Stimulated activated CD4-positive, alpha-beta T cell treated with anti-CD3 and anti-CD28 coated beads, Interleukin-12 subunit alpha, Interleukin-12 subunit beta, amount 100 ng/mL, for 24 hours (primary cell): ENCODE results near the gene MFSD6L.
"Not testable (repeated sequence)": the region's sequence is repeated elsewhere in the genome, so short reads cannot be mapped to it uniquely, and the experiment has no call there.

Experiments used
- DNase-seq, 2 experiments: peaks; one replicate each; pipeline ENCODE4 v3.0.0-alpha.2; 2020; ENCODE audit warnings: low read depth in 2 of 2

Gene MFSD6L

DNA sequence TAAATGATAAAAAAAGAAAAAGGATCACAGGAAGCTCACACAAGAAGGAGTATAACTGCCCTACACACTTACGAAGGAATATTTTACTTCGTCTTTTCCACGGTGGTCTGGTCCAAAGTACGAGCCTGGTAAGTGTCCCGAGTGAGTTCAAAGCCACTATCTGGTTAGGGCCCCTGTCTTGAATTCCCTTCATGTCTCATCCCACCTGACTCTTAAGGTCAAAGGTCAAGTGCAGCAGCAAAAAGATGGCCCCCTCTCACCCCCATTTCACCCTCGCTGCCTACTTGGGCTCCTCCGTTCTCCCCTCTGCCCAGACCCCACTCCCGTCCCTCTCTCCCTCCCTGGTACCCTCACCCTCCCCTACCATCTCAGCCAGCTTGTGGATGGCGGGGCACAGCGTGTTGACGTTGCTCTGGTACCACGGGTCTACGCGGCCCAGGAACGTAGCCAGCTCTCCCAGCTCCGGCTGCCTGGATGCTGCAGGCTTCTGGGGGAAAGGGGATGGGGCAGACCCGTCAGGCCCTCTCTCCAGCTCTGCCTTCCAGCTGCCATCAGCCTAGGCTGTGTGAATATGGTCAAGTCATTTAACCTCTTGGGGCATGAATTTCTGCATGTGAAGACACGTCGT is 27.8 kb upstream of the MFSD6L start:
- DNase-seq, result no peak

DNA sequence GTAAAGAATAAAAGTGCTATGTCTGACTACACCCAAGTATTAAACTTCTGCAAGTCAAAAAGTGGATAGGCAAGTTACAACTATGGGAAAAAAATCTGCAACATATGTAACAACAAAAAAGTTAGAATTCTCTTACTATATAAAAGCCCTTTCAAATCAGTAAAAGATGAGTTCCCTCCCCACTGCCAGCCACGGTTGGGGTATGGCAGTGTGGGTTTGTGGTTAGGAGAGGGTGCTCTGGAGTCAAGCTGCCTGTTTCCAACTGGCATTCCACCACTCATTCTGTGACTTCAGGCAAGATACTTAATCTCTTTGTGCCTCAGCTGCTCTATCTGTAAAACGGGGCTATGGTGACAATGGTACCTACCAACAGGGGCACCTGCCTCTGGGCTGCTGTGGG is 26.6 kb upstream of the MFSD6L start:
- no peak for DNase-seq

DNA sequence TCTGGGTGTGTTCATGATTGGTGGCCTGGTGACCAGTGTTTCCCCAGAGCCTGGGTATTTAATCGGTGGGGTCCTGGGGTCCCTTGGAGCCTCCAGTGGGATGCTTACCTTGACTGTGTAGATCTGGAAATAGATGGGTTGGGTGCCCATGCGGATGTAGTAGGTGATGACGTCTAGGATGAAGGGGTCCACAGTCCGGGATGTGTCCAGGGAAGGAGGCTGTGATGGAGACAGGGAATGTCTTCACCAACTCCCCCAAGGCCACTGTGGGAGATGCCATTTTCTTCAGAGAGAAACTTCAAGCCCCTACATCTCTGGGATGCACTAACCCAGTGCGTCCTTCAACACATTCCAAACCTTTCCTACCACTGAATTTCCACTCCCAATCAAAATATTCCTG is 24.1 kb upstream of the MFSD6L start:
- no peak for DNase-seq

DNA sequence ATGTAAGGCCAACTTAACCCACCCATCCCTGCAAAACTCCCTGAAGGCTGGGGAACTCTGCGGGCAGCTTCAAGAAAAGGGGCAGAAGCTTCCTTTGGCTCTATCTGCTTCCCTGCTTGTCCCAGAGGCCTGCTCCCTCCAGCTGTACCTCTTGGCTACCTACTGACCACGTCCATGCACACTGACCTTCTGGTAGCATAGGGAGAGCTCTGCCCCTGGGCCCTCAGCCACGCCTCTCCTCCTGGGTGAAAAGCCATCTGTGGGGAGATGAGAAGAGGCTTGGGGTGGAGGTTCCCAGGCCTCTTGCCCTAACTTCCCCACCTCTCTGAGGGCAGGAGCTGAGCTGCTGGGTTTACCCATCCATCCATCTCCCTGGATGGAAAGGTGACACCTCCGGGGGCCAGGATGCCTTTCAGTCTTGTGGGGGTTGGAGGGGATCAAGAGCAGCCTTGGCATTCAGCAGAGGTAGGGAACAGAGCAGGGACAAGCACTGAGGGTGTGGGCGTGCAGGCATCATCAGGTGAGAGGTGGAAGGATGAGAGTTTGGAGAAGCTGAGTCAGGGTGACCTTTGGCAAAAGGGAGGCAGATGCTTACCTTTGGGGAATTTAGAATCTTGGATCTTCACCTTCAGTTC is 23.4 kb upstream of the MFSD6L start:
- DNase-seq, result no peak

DNA sequence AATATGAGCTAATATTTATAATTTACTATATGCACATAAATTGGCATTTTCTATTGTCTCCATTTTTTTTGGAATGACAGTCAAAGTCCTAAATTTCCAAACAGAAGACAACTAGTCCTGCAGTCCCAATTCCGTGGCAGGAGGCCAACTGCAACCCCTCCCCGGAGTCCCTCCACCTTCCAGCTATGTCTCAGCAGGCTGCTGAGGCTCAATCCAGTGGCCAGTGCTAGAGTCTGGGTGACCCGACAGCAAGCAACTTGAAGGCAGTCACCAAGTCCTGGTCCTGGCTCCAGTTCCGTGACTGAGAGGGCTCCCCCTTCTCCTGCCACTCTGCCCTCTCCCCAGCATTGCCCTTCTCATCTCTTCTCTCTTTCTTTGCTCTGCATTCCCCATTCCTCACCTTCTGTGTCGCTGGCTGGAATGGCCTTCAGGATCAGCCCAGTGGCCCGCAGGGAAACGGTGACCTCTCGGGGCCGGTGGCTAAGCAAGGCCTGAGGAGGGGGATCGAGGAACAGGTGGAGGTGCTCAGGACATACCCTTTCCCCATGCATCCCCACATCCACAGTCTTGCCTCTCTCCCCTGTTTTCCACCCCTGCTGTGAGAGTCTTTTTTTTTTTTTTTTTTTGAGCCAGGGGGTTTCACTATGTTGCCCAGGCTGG is 22.4 kb upstream of the MFSD6L start:
- no peak for DNase-seq

DNA sequence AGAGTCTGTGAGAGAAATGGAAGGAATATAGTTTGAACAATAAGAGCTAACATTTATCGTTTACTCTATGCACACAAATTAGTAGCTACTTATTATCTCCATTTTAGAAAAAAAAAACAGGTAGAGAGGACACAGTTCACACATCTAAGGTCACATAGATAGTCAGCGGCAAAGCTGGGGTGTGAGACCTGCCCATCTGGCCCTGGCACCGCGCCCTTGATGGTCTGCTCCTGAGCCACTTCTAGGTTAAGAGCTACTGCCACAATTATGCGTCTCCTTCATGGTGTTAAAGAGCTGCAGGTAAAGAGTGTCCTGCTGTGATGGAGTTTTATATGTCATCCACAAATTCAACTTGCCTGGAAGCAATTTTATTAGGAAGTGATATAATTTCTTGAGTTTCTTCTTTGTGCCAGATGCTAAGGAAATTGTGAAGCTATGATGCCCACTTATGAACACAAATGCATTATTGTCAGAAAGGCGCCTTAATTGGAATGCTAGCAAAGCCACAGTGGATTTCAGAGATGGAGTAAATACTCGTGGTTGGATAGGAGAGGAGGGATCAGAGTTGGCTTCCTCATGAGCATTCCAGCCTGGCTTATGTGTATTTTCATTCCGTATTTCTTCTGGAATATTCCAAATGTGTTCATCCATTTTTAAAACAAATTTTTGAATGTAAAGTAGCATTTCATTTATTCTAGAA is 21.3 kb upstream of the MFSD6L start:
- no peak for DNase-seq

DNA sequence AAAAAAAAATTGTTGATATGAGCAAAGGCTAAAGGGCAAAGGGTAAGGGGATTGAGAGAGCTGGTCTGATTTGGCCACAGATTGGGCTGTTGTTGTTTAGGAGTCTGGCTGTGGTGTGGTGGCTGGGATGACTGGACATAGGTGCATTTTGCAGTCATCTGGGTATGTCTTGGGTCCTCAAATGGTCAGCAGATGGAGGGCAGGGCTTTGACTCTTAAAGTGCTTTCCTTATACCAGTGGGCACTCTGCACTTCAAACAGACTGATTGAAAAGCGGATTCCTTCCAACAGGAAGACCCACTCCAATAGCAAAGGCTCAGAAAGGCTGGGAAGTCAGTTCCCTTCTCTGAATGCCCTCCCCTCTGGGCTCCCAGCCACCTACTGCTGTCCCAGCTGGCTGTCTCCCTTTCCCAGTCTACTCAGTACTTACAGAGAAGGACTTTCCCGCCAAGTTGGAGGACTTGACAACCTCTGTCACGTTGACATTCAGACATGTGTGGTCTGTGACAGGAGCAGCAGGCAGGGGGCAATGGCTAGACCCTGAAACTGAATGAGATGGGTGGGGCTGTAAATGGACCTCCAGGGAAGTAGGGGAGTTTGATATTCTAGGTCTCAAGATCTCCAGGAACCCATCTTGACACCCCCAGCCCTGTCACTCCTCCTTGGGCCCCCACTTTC is 19.6 kb upstream of the MFSD6L start:
- DNase-seq, result no peak

DNA sequence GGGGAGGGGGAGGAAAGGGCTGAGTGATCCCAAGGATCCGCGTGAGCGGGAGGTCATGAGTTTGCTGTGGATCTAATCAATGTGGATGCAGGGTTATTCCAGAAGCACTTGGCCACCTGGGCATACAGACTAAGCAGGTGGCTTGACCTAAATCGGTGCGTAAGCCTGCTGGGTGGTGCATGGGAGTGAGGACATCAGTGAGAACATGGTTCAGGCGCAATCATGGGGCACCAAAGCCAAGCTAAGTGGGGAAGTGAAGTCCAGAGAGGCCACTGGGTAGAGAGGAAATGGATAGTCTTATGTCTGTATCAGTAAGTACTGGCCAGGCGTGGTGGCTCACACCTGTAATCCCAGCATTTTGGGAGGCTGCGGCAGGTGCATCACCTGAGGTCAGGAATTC is 18.9 kb upstream of the MFSD6L start:
- DNase-seq, result no peak

DNA sequence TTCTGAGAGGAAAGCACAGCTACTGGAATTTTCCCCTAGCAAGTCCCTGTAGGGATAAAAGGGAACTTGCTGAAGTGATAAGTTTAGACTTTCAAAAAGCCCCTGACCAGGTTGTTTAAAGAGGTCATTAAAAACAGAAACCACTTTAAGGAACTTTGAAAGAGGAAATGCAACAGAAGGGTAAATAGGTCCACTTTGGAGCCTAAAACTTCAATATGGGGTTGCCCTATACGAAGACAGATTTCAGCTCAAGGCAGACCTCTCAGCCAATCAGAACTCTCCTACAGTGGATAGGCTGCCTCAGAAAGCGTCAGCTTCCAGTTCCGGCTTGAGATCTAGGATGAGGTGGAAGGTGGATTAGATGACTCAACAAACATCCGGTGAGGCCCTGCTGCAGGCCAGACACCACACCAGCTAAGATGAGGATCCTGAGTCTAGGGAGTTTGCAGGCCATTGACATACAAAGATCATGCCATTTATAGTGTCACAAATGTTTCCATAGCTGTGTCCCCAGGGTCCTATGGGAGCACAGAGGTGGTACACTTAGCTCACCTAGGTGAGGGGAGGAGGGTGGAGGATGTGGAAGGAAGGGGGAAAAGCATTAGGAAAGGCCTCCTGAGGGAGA is 7.9 kb upstream of the MFSD6L start:
- DNase-seq, result no peak

DNA sequence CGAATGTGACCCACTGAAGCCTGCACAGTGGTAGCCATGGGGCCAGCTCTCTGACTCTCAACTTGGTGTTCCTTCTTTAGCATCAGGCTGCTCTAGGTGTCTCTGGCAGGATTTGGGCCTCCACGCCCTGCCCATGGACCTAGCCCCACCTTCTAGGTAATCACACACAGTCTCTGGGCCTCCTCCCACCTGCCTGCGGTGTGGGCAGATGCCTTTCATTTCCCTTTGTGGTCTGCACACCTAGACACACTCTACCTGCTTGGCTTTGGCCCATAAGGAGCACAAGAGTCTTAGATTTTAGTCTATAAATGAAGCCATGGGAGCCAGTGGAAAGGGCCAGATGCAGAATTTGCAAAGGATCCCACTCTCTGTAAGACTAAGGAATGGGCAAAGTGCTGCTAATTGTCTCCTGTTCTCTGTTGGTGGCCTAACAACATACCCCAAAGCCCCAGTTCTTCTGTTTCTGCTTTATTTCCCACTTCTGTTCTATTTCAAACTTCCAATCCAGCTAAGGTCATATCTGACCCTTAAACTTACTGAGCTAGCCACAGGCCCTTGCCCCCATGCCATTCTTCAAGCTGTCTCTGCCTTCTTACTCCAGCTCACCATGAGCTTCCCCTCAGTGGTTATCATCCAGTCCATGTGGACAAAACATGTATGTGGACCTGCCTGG is 7.2 kb upstream of the MFSD6L start:
- no peak for DNase-seq

DNA sequence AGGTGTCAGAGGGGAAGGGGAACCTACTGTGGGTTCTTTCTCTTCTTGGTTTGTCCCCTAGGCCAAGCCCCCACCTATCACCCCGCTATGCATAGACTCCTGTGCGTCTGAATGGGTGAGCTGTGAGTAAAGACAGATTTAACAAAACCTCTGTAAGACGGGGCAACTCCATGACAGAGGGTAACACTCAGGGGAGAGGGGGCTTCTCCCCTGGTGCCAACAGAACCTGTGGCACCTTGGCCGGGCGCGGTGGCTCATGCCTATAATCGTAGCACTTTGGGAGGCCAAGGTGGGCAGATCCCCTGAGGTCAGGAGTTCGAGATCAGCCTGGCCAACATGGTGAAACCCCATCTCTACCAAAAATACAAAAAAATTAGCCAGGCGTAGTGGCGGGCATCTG is 6.2 kb upstream of the MFSD6L start:
- not testable (repeated sequence) for DNase-seq

DNA sequence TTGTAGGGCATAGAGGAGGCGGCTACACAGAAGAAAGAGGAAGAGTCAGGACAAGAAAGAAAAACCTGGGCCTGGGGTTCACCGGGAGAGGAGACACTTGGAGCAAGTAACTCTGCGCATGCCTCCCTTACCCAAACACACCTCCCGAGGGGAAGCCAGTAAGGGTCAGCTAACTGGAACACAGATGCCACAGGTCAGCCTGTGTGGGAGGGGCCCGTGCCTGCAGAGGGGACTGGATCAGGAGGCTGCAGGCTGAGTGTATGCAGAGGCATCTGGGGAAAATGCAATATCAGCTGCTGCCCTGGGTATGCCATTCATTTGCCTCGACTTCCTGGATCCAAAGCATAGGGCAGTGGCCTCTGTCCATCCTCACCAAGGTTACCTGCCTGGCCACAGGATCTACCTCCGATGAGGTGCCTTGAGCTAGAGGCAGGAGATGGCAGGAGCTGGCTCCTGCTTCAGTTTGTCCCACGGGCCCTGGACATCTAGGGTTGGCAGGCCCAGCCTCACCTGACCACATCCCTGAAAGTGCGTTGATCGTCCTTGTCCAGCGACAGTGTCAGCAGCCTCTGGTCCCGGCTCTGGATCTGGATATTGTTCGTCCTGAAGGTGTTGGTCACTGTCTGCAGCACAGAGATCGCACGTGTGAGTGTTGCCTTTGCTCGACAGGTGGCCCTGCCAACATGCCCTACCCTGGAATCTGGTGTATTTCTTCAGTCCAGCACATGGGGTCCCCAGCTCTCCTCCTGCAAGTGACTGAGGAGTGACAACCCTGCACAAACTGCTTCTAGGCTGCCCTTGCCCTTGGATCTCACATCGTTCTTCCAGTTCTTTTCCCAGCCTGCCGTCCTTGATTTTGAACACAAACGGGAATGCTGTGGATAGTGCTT is 4.6 kb upstream of the MFSD6L start:
- no peak for DNase-seq

DNA sequence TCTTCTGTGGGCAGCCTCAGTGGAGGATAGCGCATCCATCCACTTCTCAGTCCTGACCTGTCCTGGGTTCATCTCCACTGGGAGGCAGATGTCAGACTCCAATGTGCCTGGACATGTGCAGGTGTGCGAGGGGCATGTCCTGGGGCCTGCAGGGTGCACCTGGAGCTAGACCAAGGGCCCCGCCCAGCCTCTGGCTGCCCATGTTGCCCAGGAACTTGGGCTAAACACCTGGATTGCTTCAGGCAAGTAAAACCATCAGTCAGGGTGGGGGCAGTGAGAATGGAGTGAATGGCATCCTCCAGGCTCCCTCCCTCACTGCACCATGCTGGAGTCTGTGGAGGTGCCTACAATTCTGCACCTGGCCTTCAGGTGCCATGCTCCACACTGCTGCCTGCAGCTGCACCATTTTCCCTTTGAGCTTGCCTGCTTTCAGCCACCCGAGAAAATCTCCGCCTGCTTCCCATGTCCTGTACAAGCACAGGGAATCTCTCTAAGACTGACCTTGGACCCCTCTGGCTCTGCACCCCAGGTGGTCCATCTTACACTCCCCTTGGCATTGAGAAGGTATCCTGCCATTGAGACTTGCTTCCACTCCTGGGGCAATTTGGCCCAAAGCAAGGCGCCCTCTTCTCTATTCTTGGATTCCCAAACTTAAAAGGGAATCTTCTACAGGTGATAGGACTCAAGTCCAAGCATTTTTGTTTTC is 2.1 kb upstream of the MFSD6L start:
- no peak for DNase-seq

DNA sequence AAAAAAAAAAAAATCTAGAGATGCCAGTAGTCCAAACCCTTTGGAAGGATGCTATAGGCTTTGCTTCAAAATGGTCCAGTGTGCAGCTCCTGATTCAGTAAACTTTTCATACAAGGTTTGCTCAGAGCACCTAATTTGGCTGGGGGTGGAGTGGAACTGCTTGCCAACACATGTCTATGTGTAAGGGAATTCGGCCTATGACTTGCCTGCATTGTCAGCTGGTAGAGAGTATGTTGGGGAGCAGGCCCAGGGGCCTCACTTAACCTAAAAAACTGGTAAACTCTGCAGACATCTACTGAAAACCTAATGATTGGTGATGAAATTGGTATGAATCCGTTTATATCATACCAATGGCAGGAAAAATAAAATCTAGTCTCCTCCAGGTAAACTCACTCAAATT is 1.5 kb upstream of the MFSD6L start:
- DNase-seq, result no peak

DNA sequence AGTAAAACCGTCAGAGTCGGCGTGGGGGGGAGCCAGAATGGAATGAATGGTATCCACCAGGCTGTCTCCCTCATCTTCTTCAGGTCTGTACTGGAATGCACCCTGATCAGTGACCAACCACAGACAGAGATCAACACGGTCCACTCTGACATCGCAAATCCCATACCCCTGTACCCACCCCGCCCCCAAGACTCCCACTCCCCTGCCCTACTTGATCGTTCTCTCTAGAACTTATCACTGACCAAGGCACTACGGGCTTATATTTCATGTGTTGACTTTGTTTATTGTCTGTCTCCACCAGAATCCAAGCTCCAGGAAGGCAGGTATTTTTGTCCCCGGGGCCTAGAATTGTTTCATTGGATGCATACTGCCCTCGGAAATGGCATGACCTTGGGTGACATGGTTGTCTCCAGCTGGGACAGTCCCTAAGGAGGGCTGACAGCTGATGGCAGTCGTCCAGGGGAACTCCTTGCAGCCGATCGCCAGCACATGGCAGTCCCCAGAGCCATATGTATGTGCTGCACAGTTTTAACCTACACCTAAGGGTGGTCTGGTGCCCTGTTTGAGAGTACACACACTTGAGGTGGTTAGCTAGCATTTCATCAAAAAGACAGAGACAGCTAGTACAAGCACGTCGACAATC is 526 bp upstream of the MFSD6L start:
- DNase-seq, result no peak

DNA sequence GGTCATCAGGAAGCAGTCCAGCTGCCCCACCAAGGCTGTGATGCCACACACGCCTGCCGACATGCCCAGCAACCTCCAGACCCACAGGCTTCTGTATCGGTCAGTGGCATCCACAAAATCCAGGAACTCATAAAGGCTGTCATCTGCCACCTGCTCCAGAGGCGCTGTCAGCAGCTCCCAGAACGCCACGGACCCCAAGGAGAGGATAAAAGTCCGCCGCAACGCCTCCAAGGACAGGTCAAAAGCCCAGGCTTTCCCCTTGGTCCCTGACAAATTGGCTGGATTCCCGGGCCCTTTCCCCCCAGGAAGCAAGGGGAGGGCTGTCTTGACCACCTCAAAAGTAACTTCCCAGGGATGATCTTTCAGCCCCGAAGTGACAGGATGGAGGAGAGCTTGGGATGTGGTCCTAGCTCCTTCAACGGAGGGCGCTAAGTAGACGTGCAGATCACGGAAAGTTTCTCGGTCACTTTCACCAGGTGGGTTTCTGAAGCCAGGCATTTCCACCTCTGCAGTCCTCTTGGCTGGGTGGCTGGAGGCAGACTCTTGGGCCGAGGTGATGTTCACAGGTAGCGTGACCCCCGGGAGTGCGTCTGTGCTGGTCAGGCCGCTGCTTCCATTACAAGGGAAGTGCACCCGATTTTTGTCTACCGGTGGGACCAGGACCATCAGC is 854 bp downstream of the MFSD6L start:
- no peak for DNase-seq

DNA sequence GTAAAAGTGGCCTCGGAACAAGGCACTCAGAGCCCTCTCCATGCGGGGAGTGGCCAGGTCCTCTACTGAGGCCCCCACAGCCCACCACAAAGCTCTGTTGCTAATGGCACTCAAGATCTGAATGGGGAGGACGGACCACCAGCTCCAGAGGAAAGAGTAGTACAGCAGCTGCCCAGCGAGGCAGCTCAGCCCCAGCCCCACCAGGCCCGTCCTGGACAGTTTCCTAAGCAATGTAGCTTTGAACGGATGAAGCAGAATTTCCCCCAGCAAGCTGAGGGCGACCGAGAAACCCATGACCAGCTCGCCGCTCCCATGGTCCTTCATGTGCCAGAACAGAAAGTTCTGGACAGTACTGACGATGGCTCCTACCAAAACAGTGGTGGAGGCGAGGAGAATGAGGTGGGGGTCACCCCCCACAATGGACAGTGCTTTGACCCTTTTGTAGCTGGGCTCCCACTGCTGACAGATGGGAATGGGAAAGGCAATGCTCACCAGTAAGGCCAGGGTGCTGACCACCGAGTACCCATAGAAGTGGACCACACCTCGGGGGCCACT is 1.5 kb downstream of the MFSD6L start:
- no peak for DNase-seq

DNA sequence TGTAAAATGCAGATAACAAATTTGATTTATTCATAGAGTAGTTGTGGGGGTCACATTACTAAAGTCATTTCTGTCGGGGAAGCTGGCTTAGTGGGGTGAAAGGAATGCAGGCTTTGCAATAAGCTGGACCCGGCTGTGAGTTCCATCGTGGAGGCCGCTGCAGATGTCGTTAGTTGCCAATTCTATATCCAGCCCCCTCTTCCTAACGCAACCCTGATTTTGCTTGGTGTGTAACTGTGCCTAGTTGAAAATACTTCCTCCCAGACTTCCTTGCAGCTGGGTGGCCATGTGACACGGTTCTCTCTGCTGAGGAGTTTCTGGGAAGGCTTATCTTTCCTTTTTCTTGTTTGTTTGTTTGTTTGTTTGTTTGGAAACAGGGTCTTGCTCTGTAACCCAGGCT is 4.5 kb downstream of the MFSD6L start:
- no peak for DNase-seq
